Stimulated activated CD8-positive, alpha-beta memory T cell treated with anti-CD3 and anti-CD28 coated beads, Interleukin-4, amount 100 ng/mL, for 4 hours (primary cell): ENCODE data around the gene INTS6.
"Not testable (repeated sequence)": the region's sequence is repeated elsewhere in the genome, so short reads cannot be mapped to it uniquely, and the experiment has no call there.

ENCODE experiments used
- DNase-seq, 2 donors: peaks; one replicate each; pipeline ENCODE4 v3.0.0-alpha.2; 2020; ENCODE audit warnings: low read depth in 2 of 2, low spot score in 1 of 2

Gene INTS6

DNA sequence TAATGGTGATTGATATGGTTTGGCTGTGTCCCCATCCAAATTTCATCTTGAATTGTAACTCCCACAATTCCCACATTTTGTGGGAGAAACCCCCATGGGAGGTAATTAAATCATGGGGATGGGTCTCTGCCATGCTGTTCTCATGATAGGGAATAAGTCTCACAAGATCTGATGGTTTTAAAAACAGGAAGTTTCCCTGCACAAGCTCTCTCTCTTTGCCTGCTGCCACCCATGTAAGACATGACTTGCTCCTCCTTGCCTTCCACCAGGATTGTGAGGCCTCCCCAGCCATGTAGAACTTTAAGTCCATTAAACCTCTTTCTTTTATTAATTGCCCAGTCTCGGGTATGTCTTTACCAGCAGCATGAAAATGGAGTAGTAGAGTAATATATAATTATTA, 37.5 kb downstream of the INTS6 start:
- DNase-seq = not testable (repeated sequence)

DNA sequence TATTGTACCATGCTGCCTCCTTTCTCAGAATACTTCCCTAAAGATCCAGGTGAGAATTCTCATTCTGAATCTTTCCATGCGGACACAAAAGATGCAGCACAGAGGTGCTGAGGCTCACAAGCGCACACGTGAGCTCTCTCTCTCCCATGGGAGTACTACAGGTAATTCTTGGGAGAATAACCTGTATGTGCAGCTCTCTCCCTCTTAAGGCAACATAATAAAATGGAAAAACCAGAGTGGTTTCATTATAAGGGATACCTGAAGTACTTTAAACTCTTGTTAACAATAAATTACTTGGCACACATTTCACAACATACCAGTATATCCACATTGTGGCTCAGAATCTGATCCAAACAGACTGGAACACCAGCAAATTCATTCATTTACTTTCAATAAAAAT, 40.4 kb downstream of the INTS6 start:
- no peak for DNase-seq

DNA sequence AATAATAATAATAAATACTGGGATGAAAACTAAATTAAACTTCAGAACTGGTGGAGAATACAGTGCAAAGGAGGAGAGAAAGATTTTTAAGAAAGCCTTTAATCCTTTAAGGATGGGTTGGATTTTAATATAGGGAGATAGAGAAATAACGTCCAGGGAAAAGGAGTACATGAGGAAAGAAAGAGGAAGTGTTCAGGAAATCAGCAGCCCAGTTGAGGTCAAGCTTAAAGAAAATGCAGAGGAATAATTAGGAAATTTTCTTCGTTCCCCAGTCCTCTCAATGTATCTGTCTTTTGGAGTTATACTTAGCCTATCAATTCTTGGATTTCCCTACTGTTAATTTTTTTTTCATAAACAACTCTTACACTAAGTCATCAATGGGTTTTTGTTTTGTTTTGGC, 47.7 kb downstream of the INTS6 start:
- no peak for DNase-seq

DNA sequence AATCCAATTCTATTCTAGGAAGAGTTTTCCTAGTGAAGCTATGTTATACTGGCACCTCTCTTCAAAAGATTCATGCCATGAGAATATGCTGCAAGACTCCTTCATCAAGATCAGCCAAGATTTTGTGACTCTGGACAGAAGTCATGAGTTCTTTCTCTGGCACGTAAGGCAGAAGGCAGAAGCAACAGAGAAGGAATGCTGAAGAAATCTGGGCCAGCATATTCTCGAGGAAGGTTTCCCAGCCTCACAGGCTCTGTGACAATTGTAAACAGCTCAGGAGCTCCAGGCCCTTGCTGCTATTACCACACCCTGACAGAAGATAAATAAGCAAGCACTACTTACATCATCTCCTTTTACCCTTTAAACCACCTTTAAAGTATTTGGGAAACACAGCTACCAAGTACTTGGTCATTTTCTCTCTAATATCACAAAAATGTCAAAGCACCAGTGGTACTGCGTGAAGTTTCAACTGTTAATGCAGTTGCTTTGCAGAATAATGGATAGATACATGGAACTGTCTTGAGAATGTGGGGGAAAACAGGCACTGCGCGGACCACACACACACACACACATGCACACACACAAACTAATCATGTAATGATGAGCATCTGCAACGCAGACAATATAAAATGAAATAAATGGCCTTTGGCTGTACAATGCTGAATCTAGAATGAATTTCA, 55.4 kb downstream of the INTS6 start:
- no peak for DNase-seq

DNA sequence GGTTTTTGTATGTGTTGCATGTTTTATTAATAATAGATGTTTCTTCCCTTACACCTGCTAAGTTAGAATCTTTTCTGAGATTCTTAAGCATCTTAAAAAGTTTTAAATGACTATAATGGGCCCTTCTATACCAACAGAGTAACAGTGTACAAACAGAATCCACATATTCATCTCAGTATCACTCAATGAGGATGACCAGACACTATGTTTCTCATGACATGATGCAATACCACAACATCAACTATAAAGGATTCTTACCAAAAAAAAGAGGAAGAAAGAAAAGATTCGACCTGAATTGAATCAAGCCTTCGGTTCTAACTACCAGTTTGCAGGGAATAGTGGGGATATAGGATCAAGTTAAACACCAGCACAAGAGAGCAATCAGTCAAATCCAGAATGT, 56.5 kb downstream of the INTS6 start:
- DNase-seq = no peak

DNA sequence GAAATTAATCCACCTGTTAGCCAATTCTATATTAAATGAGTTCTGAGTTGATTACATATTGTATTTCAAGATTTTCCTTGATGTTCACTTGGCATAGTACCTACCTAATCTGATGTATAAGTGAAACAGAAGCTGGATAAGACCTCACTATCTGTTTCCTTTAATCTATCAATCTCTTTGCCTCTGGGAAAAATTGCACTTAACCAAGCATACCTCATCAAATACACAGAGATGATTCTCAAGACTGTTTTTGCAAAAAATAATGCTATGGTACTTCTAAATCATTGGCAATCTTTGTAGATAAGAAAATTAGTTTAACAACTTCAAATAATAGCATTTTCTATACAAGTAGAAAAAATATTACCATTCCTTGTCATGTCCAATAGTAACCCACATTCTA, 58.1 kb downstream of the INTS6 start:
- no peak for DNase-seq

DNA sequence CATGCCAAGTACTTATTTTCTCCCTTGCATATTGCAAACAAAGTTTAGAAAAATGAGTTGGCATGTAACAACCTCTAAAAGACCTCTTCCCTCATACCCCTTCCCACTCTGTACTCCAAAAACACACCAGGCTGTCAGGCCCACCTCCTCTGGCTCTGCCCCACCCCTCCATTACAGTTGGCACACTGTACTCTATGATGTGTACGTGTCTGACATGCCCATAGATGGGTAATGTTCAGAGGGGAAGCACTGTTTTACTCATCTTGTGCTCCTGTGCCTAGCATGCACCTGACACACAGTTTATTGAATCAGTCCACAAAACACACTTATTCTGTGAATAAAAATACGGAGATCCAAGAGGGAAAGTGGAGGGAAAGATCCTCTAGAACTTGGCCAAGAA, 67.7 kb downstream of the INTS6 start:
- no peak for DNase-seq

DNA sequence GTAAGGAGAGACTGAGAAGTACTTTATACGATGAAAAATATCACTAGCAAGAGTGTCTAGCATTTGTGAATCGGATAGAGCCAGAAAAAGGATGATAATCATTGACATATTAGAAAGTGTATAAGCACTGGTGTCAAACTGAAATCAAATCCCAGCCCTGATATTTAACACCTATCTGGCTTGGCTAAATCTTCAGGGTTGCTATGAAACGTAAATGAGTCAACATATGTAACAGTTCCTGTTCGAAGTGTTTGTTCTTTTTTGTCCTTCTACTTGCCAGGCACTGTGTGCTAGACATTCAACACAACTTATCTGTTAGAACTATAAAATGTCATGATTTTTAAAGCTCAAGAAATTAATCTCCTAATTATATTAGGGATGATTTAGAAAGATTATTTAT, 72.6 kb downstream of the INTS6 start:
- DNase-seq = no peak

DNA sequence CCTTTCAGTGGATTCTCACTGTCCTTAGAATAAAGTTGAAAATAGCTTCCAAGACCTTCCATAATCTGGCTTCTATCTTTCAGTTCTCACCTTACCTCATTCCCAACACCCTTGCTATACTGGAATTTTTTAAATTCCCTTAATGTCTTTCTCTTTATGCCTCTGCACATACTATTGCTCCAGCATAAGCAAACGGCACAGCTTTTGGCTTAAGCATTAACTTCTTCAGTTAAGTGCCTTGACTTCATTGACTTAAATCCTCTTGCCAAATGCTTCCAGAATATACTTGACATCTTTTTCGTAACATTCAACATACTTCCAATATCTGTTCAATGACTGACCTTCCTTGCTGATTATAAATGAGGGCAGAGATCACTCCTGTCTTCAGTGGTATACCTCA, 79.4 kb downstream of the INTS6 start:
- DNase-seq = no peak

DNA sequence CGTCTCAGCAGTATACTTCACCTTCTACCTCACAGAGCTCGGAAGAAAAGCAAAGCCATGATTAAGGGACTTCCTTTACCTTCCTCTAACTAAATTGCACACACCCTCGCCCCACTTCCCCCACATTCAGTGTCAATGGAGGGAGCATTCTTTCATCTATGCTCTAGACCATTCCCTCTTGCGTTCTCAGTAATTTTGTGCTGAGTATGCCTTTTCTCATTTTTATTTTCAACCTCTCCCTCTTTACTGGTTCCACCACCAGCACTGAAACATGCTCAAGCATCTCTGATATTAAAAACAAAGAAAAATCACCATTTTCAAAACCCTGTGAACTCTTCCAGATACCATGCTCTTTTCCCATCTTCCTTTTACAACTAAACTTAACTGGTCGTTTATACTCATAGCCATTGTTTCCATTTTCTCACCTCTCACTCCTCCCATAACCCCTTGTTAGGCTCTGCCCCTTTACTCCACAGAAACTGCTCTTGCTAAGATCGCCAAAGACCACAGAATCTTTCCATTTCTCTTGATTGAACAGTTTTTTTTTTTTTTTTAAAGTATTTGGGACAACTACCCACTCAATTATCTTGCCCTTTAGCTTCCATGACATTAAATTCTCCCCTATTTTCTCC, 81.0 kb downstream of the INTS6 start:
- DNase-seq = no peak

DNA sequence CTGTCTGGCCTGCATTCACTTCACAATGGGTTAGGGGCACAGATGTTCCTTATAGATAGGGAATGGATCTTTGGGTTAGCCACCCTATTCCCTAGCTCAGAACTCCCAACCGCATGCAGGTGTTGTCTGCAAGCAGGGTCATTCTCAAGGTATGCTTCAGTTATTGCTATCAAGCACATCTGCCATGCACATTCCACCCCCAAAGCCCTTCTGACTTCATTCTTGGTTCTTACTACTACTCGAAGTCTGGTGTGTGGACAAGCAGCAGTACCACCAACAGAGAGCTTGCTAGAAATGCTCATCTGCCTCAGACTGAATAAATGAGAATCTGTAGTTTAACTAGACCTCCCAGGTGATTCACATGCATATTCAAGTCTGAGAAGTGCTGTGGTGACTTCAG, 82.0 kb downstream of the INTS6 start:
- no peak for DNase-seq

DNA sequence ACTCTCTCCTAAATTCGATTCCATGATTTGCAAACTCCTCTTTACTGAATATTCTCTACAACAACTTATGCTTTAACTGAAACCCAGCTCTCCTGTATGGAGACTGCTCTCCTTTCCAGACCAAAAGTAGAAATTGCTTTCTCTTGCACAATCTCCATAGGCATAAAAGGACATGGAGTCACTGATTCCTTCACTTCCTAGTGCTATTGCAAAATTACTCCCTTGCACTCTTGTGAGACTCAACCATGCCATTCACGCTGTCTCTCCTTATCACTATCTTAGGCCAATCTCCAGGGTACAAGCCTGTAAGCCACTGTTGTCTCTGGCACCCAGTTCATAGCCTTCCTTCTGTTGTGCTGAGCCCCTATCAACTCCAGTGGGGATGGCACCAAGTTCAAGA, 82.7 kb downstream of the INTS6 start:
- DNase-seq = no peak

DNA sequence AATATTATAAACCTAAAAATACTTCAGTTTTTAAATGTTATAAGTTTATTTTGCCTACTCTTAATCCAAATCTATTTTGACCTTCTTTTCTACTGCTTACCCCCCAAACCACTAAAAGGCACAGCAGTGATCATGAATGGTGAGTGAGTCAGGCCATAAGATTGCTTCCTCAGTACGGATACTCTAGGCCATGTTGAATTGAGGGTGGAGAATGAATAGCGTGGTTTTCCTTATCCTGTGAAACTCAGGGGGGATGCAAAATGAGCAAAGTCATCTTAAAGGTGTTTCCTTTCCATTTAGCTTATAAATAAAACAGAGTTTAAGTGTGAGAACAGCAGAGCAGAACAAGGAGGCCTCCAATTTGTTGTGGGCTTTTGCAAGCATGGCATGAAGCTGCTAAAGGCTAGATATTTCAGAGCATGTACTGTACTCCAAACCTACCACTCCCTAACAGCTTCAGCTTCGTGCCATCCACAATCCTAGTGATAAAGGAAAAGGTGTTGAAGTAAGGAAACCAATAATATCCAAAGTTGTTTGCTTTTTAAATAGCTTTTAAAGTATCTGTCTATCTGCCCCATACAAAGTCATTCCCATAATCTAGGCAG, 88.3 kb downstream of the INTS6 start:
- no peak for DNase-seq

DNA sequence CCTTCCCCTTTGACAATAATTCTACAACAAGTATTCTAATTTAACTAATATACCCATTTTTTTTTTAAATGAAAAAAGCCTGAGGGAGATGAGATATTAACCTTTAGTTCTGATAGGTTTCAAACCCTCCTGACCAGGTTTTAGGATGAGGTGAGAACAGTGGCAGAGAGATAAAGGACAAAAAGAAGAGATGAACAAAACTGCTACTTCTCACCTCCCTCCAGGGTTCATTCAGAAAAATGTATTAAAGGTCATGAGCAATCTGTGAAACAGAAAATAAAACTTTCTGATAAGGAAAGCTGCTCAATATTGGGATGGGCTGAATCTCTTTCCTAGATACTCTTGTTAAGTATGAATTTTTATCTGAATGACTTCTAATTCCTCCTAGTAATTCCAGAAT, 89.2 kb downstream of the INTS6 start:
- no peak for DNase-seq

DNA sequence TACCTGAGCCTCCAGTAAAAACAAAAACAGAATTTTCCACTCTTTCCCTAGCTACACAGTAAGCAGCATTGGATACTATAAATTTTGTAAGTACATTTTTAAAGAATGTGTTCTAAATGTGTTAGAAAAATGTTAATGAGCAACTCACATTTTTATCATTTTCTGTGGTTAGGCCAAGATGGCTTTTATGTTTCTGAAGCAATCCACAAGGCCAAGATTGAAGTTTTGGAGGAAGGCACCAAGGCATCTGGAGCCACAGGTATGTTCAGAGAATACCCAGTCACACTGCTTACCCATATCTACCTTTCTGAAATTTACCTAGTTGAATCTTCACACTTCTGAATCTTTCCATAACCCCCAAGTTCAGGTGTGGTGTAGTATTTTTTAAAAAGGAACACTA, 91.7 kb downstream of the INTS6 start:
- no peak for DNase-seq

DNA sequence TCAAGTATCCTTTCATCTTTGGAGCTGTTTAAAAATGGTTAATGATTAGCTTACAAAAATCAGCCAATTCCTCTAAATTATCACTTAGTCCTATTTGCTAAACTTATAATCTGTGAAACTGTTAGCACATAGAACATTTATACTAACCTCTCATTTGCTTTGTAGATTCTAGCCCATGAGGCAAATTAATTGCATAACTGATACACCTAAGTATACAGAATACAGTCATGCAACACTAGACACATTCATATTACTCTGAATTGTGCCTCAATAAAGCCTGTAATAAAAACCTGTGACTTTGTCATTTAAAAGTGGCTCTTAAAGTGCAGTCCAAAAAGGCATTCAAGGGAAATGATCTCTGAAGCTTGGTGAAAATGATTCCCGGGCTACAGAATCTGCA, 92.3 kb downstream of the INTS6 start:
- no peak for DNase-seq

DNA sequence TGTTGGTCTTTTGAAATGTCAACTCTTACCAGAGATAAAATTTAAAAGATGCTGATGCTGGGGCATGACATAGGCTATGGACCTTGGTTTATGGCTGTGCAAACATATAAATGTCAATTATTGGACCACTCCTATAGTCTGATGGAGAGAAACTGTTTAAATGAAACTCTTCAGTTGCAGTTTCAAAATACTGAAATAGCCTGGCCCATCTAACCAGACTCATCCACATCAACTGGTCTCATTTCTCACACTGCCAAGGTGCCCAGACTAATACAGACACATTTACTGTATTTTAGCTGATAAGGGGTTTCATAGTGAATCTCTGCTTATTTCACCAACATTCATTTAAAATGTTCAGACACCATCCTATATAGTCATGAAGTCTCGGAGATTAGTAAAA, 93.5 kb downstream of the INTS6 start:
- no peak for DNase-seq

DNA sequence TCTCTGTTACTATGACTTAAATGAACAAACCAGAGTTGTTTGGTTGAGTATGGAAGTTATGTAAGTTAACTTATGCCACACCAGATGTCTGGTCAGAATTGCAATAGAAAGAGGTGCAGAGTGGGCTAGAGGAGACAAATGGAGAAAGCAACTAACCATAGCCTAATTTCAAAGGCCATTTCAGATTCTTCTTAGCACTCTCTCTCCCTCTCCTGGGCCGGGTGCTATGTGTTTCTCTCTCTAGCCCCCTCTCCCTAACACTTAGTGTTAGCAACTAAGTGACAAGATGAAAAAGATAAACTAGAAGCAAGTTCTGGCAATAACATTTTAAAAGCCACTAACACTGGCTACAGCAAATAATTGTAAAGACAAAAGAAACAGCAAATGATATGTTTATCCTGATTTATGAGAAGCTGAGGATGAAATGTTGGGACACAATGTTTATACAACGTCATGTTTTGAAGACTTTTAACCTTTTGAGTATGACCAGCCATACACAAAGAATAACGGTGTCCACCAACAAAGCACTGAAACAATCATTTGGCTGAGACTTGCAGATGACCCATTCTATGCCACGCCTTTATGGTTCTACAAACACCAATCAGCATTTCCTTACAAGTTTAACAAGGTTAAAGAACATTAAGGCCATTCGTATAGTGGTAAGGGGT, 94.8 kb downstream of the INTS6 start:
- DNase-seq = no peak

DNA sequence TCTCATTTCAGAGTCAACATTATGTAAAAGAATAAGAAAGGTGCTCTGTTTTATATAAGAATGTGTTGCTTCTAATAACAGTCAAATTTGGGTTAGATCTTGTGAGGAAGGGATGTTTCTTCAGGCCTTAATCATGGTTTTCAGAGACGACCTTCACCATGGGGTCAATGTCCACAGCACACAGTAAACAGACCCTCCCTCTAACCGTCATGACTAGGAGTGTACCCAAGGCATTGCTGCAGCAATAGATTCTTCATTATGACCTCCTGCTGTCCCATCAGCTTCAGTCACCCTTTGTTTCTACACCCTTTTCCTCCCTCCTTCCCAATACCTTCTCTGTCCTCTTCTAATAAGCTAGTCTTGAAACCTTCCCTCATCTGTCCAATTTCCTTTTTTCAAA, 97.6 kb downstream of the INTS6 start:
- no peak for DNase-seq

DNA sequence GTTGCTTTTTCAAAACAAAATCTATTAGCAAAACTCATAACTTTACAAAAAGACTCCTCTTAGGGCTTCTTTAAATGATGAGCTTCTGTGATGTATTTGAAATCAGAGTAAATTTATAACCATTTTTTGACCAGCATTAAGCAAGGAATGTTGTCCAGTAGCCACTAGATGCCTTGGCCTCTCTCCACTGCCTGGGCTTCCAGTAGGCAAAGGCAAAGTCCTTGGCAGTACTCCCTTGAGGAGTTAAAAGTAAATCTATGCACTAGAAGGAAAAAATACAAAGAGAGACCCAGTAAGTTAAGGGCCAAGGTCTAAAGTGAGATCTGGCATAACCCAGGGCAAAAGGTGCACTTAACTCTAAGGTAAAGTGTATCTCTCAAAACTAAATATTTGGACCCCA, 103.8 kb downstream of the INTS6 start:
- DNase-seq = no peak

DNA sequence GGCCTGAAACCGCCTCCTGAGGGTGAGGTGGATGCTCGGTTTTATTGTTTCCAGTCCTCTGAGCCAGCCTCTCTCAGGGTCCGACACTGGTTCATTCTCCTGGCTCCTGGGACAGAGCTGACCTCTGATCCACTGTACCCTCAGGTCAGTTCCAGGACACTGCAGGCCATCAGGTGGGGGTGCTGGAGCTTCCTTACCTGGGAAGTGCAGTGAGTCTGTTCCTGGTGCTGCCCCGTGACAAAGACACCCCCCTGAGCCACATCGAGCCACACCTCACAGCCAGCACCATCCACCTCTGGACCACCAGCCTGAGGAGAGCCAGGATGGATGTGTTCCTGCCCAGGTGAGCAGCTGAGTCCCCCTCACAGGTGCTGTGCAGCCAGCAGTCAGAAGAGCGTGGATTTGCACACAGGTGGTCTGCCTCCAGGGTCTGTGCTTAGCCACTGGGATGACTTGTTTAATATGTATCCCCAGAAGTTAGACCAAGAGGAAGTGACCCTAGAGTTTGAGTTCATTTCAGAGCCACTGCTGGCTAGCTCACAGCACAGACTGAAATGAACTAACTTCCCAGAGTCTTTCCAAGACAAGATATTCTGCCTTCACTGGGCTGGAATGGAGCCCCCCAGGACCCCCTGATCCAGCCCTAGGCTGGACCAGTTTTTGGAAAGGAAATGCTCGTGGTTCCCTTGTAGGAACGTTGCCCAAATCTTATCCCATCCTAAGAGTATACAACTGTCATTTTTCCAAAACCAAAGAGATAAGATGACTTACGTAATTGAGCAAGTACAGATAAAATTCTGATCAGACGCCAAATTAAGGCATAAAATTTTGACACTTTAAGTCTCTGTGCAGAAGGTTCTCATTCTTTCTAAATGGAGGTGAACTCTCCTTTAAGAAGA, 104.5 kb downstream of the INTS6 start:
- no peak for DNase-seq
